ENCODE results near the gene FOSB.

Gene FOSB

DNA sequence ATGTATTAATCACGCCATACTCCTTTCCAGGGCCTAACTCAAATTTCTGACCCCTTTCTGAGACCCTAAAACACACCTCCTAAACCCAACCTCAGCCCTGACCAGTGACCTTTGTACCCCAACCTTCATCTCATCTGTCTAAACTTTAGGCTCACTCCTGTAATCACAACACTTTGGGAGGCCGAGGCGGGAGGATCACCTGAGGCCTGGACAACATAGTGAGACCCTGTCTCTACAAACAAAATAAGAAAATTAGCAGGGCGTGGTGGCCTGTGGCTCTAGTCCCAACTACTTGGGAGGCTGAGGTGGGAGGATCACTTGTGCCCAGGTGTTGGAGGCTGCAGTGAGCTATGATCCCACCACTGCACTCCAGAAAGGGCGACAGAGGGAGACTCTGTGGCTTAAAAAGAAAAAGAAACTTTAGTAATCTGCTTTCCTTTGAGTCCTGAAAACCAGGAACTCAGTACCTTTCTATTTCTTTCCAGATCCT lies 24.4 kb downstream of the FOSB start:
- Histone ChIP-seq H3K9ac (ENCODE audit: low read depth, low read length) (peak overlapping the region; percentile 7; the same call in 1 of the 2 replicates), H3K27ac (ENCODE audit: low read length) (no peak overlapping the region), H3K4me3 (ENCODE audit: low read length) (peak overlapping the region; percentile 89), H3K4me1 (ENCODE audit: insufficient read depth, low read length) (no peaks in the 10 kb centered on the region; the same call in 1 of the 2 replicates), H3K27me3 (ENCODE audit: insufficient read depth, low read length) (peaks cover 13% of the 10 kb centered on the region), H3K9me3 (ENCODE audit: insufficient read depth, low read depth, low read length) (no peaks in the 10 kb centered on the region), H3K36me3 (ENCODE audit: insufficient read depth, low read depth, low read length) (no peaks in the 10 kb centered on the region)

DNA sequence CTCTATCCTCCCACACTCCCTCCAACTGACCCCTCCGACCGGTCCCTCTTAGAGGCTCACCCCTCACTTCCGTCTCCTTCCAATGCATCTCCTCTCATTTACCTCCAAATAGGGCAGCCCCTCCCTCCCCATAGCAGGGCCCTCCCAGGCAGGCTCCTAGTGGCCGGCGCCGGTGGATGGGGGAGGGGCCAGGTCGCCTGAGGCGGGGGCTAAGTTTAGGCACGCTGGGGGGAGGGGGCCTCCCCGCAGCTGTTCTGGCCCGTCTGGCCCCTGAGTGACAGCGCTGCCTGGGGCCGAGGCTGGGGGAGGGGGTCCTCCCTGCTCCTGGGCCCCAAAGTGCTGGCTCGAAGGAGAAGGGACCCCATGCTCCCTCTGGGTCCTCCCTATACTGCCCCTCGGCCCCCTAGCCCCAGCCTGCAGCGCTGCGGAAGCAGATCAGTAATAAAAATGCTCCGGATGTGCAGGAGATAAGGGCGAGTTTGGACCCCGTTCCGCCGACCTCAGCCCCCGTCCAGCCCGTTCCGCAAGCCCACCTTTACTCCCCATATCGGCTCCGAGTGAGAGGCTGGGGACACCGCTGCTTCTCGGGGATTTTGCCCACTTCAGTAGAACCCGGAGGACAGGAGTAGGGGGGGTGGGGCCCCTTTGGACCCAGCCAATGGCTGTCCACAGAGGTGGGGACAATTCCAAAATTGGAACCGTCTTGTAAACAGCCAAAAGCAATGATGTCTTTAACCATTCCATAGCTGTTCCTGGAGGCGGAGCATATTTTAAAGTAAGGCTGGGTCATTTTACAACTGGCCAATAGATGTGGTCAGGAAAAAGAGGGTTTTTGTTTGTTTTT lies 25.1 kb downstream of the FOSB start:
- H3K36me3 ChIP-seq (ENCODE audit: insufficient read depth, low read depth, low read length), result no peaks in the 10 kb centered on the region
- peak overlapping the region; percentile 84; the same call in 1 of the 2 replicates for H3K9ac ChIP-seq (ENCODE audit: low read depth, low read length)
- H3K9me3 ChIP-seq (ENCODE audit: insufficient read depth, low read depth, low read length), result no peaks in the 10 kb centered on the region
- H3K27ac ChIP-seq (ENCODE audit: low read length), result peak overlapping the region; percentile 58
- peak overlapping the region; percentile 89 for H3K4me3 ChIP-seq (ENCODE audit: low read length)
- H3K4me1 ChIP-seq (ENCODE audit: insufficient read depth, low read length), result peaks cover under 1% of the 10 kb centered on the region; the same call in 1 of the 2 replicates
- peaks cover 18% of the 10 kb centered on the region for H3K27me3 ChIP-seq (ENCODE audit: insufficient read depth, low read length)

DNA sequence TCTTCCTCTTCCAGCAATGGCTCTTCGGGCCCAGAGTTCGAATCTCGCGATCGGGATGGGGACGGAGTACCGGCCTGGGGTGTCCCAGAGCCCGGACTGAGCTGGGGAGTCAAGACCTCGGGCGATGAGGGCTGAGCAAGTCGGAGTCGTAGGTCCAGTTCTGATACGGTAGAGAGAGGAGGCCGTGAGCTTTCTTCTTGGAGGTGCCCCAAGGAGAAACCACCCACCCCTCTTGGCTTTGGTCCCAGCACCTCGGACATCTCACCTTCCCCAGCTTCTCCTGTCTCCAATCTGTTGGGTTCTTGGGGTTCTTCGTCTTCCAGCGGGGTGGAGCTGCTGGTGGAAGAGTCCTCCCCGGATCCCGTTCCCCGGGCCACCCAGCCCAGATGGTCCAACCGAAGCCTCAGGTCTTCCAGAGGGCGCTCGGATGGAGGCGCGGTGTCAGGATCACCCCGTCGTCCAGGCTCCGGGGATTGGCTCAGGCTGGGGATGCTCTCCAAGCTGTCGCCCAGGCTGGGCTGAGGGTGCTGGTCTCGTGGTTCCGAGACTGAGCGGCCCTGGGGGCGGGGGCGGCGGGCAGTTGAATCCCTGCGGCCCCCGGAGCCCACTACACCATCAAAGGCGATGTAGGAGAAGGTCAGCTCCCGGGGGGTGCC lies 26.6 kb downstream of the FOSB start:
- peaks cover 4% of the 10 kb centered on the region; the same call in 1 of the 2 replicates for H3K4me1 ChIP-seq (ENCODE audit: insufficient read depth, low read length)
- H3K36me3 ChIP-seq (ENCODE audit: insufficient read depth, low read depth, low read length), result no peaks in the 10 kb centered on the region
- peaks cover 34% of the 10 kb centered on the region for H3K27me3 ChIP-seq (ENCODE audit: insufficient read depth, low read length)
- no peak overlapping the region for H3K9ac ChIP-seq (ENCODE audit: low read depth, low read length)
- H3K4me3 ChIP-seq (ENCODE audit: low read length), result no peak overlapping the region
- no peaks in the 10 kb centered on the region for H3K9me3 ChIP-seq (ENCODE audit: insufficient read depth, low read depth, low read length)
- no peak overlapping the region for H3K27ac ChIP-seq (ENCODE audit: low read length)

DNA sequence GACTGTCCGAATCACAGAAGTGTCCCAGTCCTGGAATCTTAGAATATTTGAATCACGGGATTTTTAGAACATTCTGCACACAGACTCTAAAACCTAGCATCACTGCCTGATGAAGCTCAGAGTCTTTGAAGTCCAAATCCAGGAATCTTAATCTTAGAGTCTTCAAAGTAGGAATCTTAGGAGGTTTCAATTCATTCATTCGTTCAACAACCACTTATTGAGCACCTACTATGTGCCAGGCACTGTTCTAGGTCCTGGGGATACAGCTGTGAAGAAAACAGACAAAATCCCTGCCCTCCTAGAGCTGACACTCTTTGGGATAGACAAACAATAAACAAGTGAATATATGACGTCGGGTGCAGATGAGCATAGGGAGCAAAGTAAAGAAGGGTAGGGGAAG lies 27.4 kb downstream of the FOSB start:
- no peak overlapping the region for H3K4me3 ChIP-seq (ENCODE audit: low read length)
- peaks cover 42% of the 10 kb centered on the region for H3K27me3 ChIP-seq (ENCODE audit: insufficient read depth, low read length)
- no peak overlapping the region for H3K9ac ChIP-seq (ENCODE audit: low read depth, low read length)
- peaks cover 4% of the 10 kb centered on the region; the same call in 1 of the 2 replicates for H3K4me1 ChIP-seq (ENCODE audit: insufficient read depth, low read length)
- no peaks in the 10 kb centered on the region for H3K36me3 ChIP-seq (ENCODE audit: insufficient read depth, low read depth, low read length)
- H3K27ac ChIP-seq (ENCODE audit: low read length), result no peak overlapping the region
- no peaks in the 10 kb centered on the region for H3K9me3 ChIP-seq (ENCODE audit: insufficient read depth, low read depth, low read length)

DNA sequence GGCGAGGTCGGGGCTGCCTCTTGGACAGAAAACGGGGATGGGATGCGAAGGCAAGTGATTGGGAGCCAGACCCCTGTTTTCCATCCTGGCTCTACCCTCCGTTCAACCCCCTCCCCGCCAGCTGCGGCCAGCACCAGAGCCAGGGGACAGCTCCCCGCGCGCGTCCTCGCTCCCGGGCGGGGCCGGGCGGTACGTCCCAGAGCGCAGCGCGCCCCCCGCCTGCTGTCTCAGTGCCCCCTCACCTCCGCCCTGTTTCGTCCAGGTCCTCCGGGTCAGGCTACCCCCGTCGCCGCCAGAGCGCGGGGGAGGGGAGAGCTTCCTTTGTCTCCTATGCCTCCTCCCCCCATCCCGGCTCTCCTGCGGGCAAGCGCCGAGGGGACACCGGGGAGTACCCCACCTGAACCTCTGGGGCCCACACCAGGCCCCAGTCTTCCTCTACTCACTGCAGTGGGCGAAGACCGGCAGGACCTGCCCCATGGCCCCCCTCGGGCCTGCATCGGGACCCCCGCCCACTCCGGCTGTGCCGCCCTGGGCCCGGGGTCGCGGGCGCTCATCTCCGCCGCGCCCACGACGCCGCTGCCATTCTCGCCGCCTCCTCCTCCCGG lies 28.7 kb downstream of the FOSB start:
- Histone ChIP-seq H3K27ac (ENCODE audit: low read length) (no peak overlapping the region), H3K9me3 (ENCODE audit: insufficient read depth, low read depth, low read length) (no peaks in the 10 kb centered on the region), H3K9ac (ENCODE audit: low read depth, low read length) (peak overlapping the region; percentile 51; the same call in 1 of the 2 replicates), H3K4me3 (ENCODE audit: low read length) (peak overlapping the region; percentile 79), H3K36me3 (ENCODE audit: insufficient read depth, low read depth, low read length) (no peaks in the 10 kb centered on the region), H3K4me1 (ENCODE audit: insufficient read depth, low read length) (peaks cover 7% of the 10 kb centered on the region; the same call in 1 of the 2 replicates), H3K27me3 (ENCODE audit: insufficient read depth, low read length) (peaks cover 48% of the 10 kb centered on the region)

DNA sequence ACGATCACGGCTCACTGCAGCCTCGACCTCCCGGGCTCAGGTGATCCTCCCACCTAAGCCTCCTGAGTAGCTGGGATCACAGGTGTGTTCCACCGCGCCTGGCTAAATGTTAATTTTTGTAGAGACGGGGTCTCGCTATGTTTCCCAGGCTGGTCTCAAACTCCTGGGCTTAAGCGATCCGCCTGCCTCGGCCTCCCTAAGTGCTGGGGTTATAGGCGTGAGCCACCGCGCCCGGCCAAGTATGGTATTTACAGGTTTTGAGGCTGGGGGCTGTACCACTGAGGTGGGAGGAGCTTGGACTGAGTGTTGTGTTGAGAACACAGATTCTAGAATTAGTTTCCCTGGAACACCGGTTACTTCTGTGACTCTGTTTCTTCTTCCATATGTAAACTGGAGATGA lies 30.0 kb downstream of the FOSB start:
- peak overlapping the region; percentile 28; the same call in 1 of the 2 replicates for H3K4me3 ChIP-seq (ENCODE audit: low read length)

DNA sequence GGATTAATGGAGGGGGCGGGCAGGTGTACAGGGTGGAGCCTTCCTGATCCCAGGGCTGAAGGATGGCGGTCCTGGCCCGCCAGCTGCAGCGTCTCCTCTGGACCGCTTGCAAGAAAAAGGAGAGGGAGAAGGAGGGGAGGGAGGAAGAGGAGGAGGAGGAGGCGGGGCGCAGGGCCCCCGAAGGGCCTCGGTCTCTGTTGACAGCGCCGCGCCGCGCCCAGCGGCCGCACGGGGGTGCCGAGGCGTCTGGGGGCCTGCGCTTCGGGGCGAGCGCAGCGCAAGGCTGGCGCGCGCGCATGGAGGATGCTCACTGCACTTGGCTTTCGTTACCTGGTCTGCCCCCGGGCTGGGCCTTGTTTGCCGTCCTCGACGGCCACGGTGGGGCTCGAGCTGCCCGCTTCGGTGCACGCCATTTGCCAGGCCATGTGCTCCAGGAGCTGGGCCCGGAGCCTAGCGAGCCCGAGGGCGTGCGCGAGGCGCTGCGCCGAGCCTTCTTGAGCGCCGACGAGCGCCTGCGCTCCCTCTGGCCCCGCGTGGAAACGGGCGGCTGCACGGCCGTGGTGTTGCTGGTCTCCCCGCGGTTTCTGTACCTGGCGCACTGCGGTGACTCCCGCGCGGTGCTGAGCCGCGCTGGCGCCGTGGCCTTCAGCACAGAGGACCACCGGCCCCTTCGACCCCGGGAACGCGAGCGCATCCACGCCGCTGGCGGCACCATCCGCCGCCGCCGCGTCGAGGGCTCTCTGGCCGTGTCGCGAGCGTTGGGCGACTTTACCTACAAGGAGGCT lies 30.8 kb downstream of the FOSB start, which contains the start of gene PPM1N:
TSS of gene PPM1N (plus strand) at position 33 of the 785 bp plus-strand sequence. CDS start at position 63, 30 bp downstream.
- Histone ChIP-seq H3K4me1 (ENCODE audit: insufficient read depth, low read length) (peaks cover 13% of the 10 kb centered on the region; the same call in 1 of the 2 replicates), H3K36me3 (ENCODE audit: insufficient read depth, low read depth, low read length) (no peaks in the 10 kb centered on the region), H3K27ac (ENCODE audit: low read length) (no peak within 1 kb of the TSS), H3K9me3 (ENCODE audit: insufficient read depth, low read depth, low read length) (no peaks in the 10 kb centered on the region), H3K27me3 (ENCODE audit: insufficient read depth, low read length) (peaks cover 48% of the 10 kb centered on the region), H3K9ac (ENCODE audit: low read depth, low read length) (peak within 1 kb of the TSS; percentile 63; the same call in 1 of the 2 replicates), H3K4me3 (ENCODE audit: low read length) (peak within 1 kb of the TSS; percentile 75)

More for the DNA sequence above, 30.0 kb downstream of the FOSB start:
- Histone ChIP-seq H3K27ac (ENCODE audit: low read length) (no peak overlapping the region), H3K9ac (ENCODE audit: low read depth, low read length) (no peak overlapping the region; the same call in 1 of the 2 replicates), H3K36me3 (ENCODE audit: insufficient read depth, low read depth, low read length) (no peaks in the 10 kb centered on the region), H3K27me3 (ENCODE audit: insufficient read depth, low read length) (peaks cover 48% of the 10 kb centered on the region), H3K4me1 (ENCODE audit: insufficient read depth, low read length) (peaks cover 13% of the 10 kb centered on the region; the same call in 1 of the 2 replicates), H3K9me3 (ENCODE audit: insufficient read depth, low read depth, low read length) (no peaks in the 10 kb centered on the region)

DNA sequence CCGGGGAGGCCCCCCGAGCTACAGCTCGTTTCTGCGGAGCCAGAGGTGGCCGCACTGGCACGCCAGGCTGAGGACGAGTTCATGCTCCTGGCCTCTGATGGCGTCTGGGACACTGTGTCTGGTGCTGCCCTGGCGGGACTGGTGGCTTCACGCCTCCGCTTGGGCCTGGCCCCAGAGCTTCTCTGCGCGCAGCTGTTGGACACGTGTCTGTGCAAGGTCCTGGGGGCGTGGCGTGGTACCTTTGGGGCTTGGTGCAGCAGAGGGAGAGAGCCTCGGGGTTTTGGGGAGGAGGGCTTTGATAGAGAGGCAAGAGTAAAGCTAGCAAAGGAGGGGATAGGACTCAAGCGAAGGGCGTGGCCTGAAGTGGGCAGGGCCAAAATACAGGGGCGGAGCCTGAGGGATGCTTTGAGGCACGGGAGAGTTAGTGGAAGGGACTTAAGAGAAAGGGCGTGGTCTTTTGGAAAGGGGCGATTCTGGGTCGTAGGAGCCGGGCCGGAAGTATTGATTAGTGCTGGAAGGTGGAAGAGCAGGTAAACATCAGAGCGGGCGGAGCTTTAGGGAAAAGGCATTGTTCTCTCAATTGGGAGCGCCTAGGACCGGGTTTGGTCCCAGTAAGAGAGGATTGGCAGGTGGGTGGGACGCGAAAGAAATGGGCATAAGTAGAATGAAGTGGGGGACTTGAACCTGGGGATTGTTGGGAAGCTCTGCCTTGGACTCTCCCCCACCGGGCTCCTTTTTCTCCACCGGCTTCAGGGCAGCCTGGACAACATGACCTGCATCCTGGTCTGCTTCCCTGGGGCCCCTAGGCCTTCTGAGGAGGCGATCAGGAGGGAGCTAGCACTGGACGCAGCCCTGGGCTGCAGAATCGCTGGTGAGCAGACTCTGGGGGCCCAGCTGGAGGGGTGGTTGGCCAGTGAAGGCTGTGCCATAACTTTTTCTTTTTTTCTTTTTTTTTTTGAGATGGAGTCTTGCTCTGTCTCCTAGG lies 31.7 kb downstream of the FOSB start:
- no peak overlapping the region; the same call in 1 of the 2 replicates for H3K9ac ChIP-seq (ENCODE audit: low read depth, low read length)
- no peak overlapping the region for H3K27ac ChIP-seq (ENCODE audit: low read length)
- H3K4me3 ChIP-seq (ENCODE audit: low read length), result peak overlapping the region; percentile 54
- H3K36me3 ChIP-seq (ENCODE audit: insufficient read depth, low read depth, low read length), result no peaks in the 10 kb centered on the region
- H3K27me3 ChIP-seq (ENCODE audit: insufficient read depth, low read length), result peaks cover 48% of the 10 kb centered on the region
- peaks cover 13% of the 10 kb centered on the region; the same call in 1 of the 2 replicates for H3K4me1 ChIP-seq (ENCODE audit: insufficient read depth, low read length)
- no peaks in the 10 kb centered on the region for H3K9me3 ChIP-seq (ENCODE audit: insufficient read depth, low read depth, low read length)

DNA sequence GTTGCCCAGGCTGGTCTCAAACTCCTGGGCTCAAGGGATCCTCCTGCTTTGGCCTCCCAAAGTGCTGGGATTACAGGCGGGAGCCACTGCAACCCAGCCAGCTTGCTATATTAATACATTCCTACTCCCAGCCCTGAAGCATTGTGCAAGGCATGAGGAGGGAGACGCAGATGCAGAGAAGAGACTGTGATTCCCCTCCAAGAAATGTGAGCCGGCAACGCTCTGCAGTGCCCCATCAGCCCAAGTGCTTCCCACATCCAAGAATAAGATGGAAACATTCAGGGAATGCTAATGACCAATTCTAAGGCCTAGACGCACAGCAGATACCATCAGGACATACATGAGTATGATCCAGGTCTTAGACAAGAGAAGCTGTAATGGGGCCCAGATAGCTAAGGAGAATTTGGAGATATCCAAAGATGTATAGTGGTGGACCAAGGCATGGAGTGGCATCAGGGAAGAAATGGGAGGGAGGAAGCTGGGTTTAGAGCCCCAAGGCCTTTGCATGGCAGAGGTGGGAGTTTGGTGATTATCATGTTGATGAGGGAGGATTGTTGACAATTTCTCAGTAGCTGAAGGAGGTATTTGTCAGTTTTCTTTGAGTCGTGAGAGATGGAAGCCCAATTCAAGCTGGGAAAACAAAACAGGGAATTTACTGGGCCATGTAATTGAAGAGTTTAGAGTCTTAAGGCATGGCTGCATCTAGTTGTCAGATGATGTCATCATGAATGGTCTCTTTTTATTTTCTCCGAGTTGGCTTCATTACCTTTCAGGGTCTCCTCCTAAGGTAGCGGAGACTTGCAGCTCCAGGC lies 33.3 kb downstream of the FOSB start:
- Histone ChIP-seq H3K27ac (ENCODE audit: low read length) (no peak overlapping the region), H3K27me3 (ENCODE audit: insufficient read depth, low read length) (peaks cover 37% of the 10 kb centered on the region), H3K9me3 (ENCODE audit: insufficient read depth, low read depth, low read length) (no peaks in the 10 kb centered on the region), H3K9ac (ENCODE audit: low read depth, low read length) (no peak overlapping the region), H3K4me3 (ENCODE audit: low read length) (0 out of 2 replicates have a peak overlapping the region, but pooled peaks have one; percentile 3), H3K4me1 (ENCODE audit: insufficient read depth, low read length) (peaks cover 16% of the 10 kb centered on the region; the same call in 1 of the 2 replicates), H3K36me3 (ENCODE audit: insufficient read depth, low read depth, low read length) (no peaks in the 10 kb centered on the region)
